Forelimb muscle (tissue), 1 donor: ENCODE measurements around the gene DDX42. TPM values are rescaled to one million over a fixed set of nuclear protein-coding genes. Genes with fewer than 3 reads are reported as not detected.
"Not testable (repeated sequence)": the region's sequence is repeated elsewhere in the genome, so short reads cannot be mapped to it uniquely, and the experiment has no call there.

Experiments used
- DNase-seq: peaks from one replicate; pipeline ENCODE4 v3.0.0-alpha.2; 2013; ENCODE audit warnings: low read depth
- polyA plus RNA-seq: library from polyadenylated mRNA; unstranded; fragments of 120-200 nt; gene quantifications from one replicate; pipeline ENCODE4 v1.2.1, GENCODE V29; 2013; ENCODE audit not compliant: insufficient read length

Gene DDX42
- polyA plus RNA-seq, 1 donor: 101 TPM

GRCh38 chr17:63838631-63839171 lies 64.7 kb downstream of the DDX42 start:
- no peak for DNase-seq

- no peak for DNase-seq
These were observed 66.8 kb downstream of the DDX42 start for GRCh38 chr17:63840591-63841349.

- no peak for DNase-seq
These were observed 67.6 kb downstream of the DDX42 start for GRCh38 chr17:63841350-63842172.

GRCh38 chr17:63842173-63842539 lies 68.2 kb downstream of the DDX42 start:
- DNase-seq: no peak

GRCh38 chr17:63842540-63843386 lies 68.8 kb downstream of the DDX42 start, which contains the start of gene SMARCD2:
Gene SMARCD2 (minus strand): TSS chr17:63842685. CDS start chr17:63842674, 11 bp downstream.
- DNase-seq: peak; percentile 91

- not testable (repeated sequence) for DNase-seq
These were observed 69.5 kb downstream of the DDX42 start for GRCh38 chr17:63843387-63843888.

- no peak for DNase-seq
These were observed 70.1 kb downstream of the DDX42 start for GRCh38 chr17:63843910-63844677.

- no peak for DNase-seq
These were observed 71.5 kb downstream of the DDX42 start for GRCh38 chr17:63845509-63845908.

- DNase-seq: no peak
These were observed 73.7 kb downstream of the DDX42 start for GRCh38 chr17:63847525-63848249.

GRCh38 chr17:63848834-63849689 lies 75.1 kb downstream of the DDX42 start:
- peak; percentile 70 for DNase-seq

- no peak for DNase-seq
These were observed 76.4 kb downstream of the DDX42 start for GRCh38 chr17:63850401-63850800.

GRCh38 chr17:63853260-63853659 lies 79.3 kb downstream of the DDX42 start:
- no peak for DNase-seq

- no peak for DNase-seq
These were observed 80.7 kb downstream of the DDX42 start for GRCh38 chr17:63854709-63855108.

GRCh38 chr17:63855185-63855584 lies 81.2 kb downstream of the DDX42 start:
- DNase-seq: no peak

GRCh38 chr17:63856425-63856824 lies 82.5 kb downstream of the DDX42 start:
- DNase-seq: not testable (repeated sequence)

- no peak for DNase-seq
These were observed 85.3 kb downstream of the DDX42 start for GRCh38 chr17:63859257-63859656.

- DNase-seq: not testable (repeated sequence)
These were observed 92.7 kb downstream of the DDX42 start for GRCh38 chr17:63866625-63867024.
